ENCODE data around the gene ACTR5.

Gene ACTR5

DNA sequence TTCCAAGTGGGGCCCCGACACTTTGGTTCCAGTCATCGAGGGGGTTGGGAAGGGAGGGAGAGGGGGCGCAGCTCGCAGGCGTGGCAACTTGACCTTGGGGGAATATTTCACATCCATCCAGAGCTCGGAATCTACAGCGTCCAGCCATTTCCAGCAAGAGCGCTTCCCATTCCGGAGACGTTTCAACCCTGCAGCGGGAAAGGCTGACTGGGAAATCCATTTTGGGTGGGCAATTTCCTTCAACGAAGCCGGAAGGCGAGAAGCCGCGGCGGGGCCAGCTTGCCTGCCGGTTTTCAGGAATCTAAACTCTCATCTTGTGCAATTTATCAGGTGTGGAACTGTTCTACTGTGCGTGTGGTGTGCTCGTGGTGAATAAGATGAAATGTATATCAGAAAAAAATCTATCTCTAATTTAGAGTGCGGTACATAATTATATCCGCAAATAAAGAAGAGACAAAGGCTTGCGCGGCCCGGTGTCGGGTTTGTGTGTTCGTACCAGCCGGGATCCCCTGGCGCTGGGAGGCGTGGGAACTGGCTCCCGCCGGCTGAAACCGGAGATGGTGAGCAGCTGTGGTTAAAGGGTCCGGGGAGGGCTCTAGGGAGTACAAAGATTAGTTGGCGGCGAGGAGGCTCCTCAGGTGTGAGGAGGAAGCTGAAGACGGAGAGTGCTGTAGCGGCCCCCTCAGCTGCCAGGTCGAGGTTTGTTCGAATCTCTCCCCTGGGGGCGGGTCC, 19.2 kb upstream of the ACTR5 start:
- peak; percentile 78 for DNase-seq (ENCODE audit: low read depth, low spot score)

DNA sequence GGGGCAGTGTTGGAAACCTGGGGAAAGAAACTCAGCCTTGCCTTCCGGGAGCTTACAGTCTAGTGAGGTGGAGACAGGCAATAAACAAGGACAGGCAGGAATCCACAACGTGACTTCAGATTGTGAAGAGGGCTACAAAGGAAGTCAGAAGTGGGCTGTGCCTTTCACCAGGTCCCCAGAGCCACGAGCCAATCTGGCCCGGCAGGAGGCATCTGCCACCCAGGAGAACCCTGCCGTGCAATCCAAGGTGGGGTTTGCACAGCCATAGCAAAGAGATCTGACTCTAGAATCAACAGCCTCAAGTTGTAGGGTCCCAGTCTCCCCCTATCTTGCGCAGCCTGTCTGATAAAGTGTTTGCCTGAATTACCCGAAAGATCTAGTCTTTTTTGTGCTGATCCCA, 18.5 kb upstream of the ACTR5 start:
- no peak for DNase-seq (ENCODE audit: low read depth, low spot score)

DNA sequence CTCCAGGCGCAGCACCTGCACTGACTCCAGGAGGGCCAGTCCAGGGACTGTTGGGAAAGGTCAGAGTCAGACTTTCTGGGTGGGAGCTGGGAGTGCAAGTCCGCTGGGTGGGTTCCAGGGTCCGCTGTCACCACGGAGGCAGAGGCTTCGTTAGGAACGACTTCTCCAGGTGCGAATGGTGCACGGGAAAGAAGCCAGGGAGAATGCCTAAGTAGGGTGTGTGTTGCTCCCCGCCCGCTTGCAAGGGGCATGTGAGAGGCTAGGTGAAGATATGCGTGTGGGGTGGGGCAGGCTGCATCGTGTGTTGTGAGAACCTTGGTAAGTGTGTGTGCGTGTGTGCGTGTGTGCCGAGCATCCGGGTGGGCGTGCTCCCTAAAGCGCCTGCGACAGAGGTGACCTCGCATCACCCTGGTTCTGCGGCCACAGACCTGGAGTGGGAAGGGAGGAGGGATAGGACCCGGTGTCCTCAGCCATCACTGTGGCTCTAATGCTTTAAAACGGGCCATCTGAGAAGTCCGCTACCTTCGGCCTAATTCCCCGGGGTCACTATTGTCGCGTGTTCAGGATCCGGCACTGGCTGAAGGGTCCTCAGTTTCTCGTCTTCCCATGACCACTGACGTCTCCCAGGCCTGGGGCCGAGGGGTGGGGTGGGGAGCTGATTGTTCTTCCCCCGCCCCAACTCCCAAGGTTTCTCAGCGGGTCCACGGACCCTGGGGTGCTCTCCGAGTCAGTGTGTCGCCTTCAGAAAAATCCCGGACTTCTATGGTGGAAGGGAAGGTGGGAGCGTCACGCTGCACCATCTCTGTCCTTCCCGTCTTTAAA, 17.9 kb upstream of the ACTR5 start:
- peak; percentile 11 for DNase-seq (ENCODE audit: low read depth, low spot score)

GRCh38 chr20:38730989-38731737, 17.1 kb upstream of the ACTR5 start:
- DNase-seq (ENCODE audit: low read depth, low spot score), result peak; percentile 88

GRCh38 chr20:38731738-38732113, 16.5 kb upstream of the ACTR5 start:
- no peak for DNase-seq (ENCODE audit: low read depth, low spot score)

- no peak for DNase-seq (ENCODE audit: low read depth, low spot score)
These were observed 15.3 kb upstream of the ACTR5 start for GRCh38 chr20:38732981-38733380.

- DNase-seq (ENCODE audit: low read depth, low spot score), result no peak
These were observed 13.1 kb upstream of the ACTR5 start for GRCh38 chr20:38735172-38735571.

DNA sequence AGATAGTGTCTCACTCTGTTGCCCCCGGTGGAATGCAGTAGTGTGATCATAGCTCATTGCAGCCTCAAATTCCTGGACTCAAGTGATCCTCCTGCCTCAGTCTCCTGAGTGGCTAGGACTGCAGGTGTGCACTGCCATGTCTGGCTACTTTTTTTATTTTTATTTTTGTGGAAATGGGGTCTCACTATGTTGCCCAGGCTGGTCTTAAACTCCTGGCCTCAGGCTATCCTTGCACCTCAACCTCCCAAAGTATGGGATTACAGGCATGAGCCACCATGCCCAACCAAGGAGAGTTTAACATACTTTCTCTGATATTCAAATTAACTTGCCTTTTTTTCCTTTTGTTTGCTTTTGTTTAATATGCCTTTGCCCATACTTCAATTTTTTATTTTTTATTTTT, 10.4 kb upstream of the ACTR5 start:
- no peak for DNase-seq (ENCODE audit: low read depth, low spot score)

DNA sequence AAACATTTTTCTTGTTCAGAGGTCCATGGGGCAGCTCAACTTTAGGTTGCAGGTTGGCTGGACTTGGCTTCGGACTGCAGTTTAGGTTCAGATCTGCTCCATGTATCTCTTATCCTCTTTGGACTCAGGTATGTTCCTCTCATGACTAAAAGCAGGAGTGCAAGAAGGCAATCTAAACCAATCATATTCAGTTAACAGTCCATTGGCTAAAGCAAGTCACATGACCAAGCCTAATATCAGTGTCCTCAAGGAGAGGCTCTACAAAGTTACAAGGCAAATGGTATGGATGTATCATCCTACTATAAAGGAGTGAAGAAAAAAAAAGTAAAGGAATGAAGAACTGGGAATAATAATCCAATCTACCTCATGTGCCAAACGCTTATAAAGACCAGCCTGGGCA, 2.5 kb upstream of the ACTR5 start:
- no peak for DNase-seq (ENCODE audit: low read depth, low spot score)

DNA sequence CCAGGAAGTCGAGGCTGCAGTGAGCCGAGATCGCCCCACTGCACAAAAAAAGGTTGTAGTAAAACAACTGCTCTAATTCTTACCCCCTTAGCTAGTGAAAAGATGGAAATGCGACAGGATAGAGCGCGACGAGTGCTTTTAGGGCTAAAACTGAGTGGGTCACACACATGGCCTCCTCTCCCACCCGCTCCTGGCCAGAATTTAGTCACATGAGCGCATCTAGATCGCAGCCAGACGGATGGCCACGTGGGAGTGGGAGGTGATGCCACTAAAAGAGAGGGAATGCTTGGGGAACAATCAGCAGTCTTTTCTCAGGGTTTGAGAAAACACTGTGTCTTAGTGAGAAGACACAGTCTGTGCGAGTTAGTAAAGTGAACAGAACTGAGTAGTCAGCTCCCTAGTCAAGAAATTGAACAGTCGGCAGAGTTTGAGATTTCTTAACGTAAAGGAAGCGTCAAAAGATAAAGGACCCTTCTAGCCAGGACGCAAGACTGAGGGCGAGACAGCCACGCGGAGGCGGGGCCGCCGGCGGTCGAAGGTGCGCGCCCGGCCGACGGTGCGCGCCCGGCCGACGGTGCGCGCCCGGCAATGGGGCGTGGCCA, 664 bp upstream of the ACTR5 start:
- no peak for DNase-seq (ENCODE audit: low read depth, low spot score)

DNA sequence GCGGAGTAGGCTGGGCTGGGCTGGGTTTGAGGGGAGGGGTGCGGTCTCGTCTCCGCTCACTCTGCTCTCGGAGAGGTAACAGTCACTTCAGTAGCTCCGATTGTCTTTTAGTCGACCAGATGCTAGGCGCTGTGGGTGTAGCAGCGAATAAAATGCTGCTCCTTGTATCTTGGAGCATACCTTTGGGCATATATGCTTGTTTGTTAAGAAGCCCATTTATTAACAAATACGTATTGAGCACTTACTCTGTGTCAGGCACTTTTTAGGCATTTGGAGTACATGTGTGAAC, 545 bp downstream of the ACTR5 start:
- DNase-seq (ENCODE audit: low read depth, low spot score), result no peak

- DNase-seq (ENCODE audit: low read depth, low spot score), result no peak
These were observed 3.2 kb downstream of the ACTR5 start for GRCh38 chr20:38751360-38751976.

GRCh38 chr20:38752029-38752428, 3.8 kb downstream of the ACTR5 start:
- DNase-seq (ENCODE audit: low read depth, low spot score), result no peak

DNA sequence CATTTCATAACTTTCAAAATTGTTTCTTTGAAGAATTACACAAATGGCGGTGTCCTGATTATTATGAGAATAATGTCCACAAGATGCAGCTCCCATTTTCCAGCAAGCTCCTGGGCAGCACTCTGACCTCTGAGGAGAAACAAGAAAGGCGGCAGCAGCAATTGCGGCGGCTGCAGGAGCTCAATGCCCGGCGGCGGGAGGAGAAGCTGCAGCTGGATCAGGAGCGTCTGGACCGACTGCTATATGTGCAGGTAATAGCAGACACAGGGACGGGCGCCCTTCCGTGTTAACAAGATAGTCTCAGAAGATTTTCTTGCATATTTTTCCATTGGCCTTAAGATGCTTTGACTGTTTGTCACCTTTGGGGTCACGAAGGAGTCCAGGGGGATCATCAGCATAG, 6.7 kb downstream of the ACTR5 start:
- no peak for DNase-seq (ENCODE audit: low read depth, low spot score)

DNA sequence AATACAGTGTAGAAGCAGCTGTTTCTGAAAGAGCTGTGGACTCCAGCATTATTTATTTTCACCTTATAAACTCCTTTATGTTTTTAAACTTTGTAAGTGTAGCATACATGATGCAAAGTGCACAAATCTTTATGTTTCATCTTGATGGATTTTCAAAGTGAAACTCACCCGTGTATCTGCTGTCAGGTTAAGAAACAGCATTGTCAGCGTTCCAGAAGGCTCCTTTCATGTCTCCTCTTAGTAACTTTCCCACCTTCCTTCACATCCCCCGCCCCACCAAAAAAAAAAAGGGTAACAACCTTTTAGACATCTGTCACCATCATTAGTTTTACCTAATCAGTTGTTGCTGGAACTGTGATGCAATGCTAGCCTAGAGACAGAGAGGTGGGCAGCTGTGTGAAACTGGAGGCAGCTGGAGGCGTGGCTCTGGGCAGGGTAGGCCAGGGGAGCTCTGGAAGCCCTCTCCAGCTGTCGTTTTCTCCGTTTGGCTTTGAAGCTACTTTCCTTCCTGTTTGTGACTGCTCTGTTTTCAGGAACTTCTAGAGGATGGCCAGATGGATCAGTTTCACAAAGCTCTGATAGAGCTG, 7.2 kb downstream of the ACTR5 start:
- DNase-seq (ENCODE audit: low read depth, low spot score), result no peak

GRCh38 chr20:38757145-38757775, 9.0 kb downstream of the ACTR5 start:
- DNase-seq (ENCODE audit: low read depth, low spot score), result no peak

- DNase-seq (ENCODE audit: low read depth, low spot score), result no peak
These were observed 10.8 kb downstream of the ACTR5 start for GRCh38 chr20:38759106-38759505.

DNA sequence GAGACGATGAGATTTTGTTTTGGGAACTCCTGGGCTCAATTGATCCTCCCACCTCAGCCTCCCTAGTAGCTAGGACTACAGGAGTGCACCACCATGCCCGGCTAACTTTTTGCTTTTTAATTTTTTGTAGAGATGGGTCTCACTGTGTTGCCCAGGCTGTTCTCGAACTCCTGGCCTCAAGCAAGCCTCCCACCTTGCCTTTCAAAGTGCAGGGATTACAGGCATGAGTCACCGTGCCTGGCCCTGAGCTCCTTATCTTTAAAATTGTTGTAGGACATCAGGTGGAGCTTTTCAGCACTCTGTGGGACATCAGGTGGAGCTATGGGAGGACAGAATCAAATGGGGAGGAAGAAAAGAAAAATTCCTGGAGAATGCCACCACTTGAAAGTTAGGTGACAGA, 12.7 kb downstream of the ACTR5 start:
- DNase-seq (ENCODE audit: low read depth, low spot score), result no peak

GRCh38 chr20:38762174-38762573, 13.9 kb downstream of the ACTR5 start:
- no peak for DNase-seq (ENCODE audit: low read depth, low spot score)

DNA sequence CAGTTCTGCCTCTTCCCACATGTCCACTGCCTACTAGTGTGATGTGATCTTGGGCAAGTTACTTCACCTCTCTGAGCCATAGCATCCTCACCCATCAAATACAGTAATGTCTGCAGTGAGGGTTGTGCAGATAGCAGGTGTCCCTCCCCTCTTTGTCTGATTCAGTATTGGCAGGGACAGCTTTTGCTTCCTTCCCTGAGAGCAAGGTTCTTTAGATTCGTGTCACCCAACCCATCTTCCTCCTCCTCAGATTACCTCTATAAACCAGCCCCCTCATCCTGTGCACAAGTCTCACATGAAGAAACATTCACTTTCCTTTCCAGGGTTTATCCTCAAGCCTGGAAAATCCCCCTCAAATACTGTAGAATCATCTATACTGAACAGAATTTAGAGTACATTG, 15.4 kb downstream of the ACTR5 start:
- DNase-seq (ENCODE audit: low read depth, low spot score), result no peak

All from ELF-1 (cell line).